Parathyroid adenoma (tissue), 2 donors: ENCODE data around the gene FRAT2.

Source experiments
- H2AFZ ChIP-seq: fragments of 300-600 bp; sonication (generic); one replicate; pipeline ENCODE4 v1.7.0; 2017; ENCODE audit warnings: antibody characterized with exemption, mild to moderate bottlenecking
- H3K27ac ChIP-seq: fragments of 300-600 bp; sonication (generic); one replicate; pipeline ENCODE4 v1.7.0; 2017
- H3K27me3 ChIP-seq: fragments of 300-600 bp; sonication (generic); one replicate; pipeline ENCODE4 v1.7.0; 2017; ENCODE audit warnings: low read length; ENCODE audit not compliant: control insufficient read depth, insufficient read depth
- H3K36me3 ChIP-seq: fragments of 300-600 bp; sonication (generic); one replicate; pipeline ENCODE4 v1.7.0; 2017; ENCODE audit warnings: low read length; ENCODE audit not compliant: control insufficient read depth, insufficient read depth
- H3K4me1 ChIP-seq: fragments of 300-600 bp; sonication (generic); one replicate; pipeline ENCODE4 v1.7.0; 2017; ENCODE audit warnings: control low read depth
- H3K4me2 ChIP-seq: fragments of 300-600 bp; sonication (generic); one replicate; pipeline ENCODE4 v1.7.0; 2017; ENCODE audit warnings: low read length
- H3K4me3 ChIP-seq: fragments of 300-600 bp; sonication (generic); one replicate; pipeline ENCODE4 v1.7.0; 2017; ENCODE audit warnings: low read depth, low read length
- H3K79me2 ChIP-seq: fragments of 300-600 bp; sonication (generic); one replicate; pipeline ENCODE4 v1.7.0; 2017; ENCODE audit warnings: control low read depth
- H3K9ac ChIP-seq: fragments of 300-600 bp; sonication (generic); one replicate; pipeline ENCODE4 v1.7.0; 2017; ENCODE audit warnings: mild to moderate bottlenecking
- H3K9me3 ChIP-seq: fragments of 300-600 bp; sonication (generic); one replicate; pipeline ENCODE4 v1.7.0; 2017; ENCODE audit warnings: low read length; ENCODE audit not compliant: control insufficient read depth
- TF ChIP-seq, protein P1 (sequence below): fragments of 300-600 bp; sonication (generic); IDR thresholded peaks from one replicate; pipeline ENCODE4 v1.7.0; 2017; ENCODE audit warnings: antibody characterized with exemption, mild to moderate bottlenecking
- donor health status: primary hyperparathyroidism.

FRAT2 gene

DNA sequence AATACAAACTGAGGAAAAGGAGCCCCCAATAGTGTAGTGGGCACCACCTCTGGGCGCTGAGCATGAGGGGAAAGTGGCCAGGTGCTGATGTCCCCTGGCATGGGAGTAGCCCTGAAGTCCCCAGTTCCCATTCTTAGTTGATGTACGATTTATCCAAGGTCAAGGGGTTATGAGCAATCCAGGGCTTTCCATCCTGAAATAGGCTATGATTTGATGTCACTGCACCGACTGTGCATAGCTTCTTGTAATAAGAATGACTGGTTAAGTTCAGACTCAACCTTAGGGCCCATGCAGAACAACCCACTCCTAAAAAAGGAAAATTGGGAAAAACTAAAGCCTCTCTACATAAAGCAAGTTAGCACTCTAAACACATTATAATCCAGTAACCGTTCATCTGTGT is 11.0 kb downstream of the FRAT2 start:
- no peak overlapping the region for H3K27ac ChIP-seq
- no peak overlapping the region for H3K4me3 ChIP-seq
- H2AFZ ChIP-seq: no peak overlapping the region
- H3K79me2 ChIP-seq: peaks cover 3% of the 10 kb centered on the region
- no peaks in the 10 kb centered on the region for H3K27me3 ChIP-seq
- H3K36me3 ChIP-seq: no peaks in the 10 kb centered on the region
- no peak overlapping the region for H3K4me2 ChIP-seq
- TF ChIP-seq, protein P1, sequence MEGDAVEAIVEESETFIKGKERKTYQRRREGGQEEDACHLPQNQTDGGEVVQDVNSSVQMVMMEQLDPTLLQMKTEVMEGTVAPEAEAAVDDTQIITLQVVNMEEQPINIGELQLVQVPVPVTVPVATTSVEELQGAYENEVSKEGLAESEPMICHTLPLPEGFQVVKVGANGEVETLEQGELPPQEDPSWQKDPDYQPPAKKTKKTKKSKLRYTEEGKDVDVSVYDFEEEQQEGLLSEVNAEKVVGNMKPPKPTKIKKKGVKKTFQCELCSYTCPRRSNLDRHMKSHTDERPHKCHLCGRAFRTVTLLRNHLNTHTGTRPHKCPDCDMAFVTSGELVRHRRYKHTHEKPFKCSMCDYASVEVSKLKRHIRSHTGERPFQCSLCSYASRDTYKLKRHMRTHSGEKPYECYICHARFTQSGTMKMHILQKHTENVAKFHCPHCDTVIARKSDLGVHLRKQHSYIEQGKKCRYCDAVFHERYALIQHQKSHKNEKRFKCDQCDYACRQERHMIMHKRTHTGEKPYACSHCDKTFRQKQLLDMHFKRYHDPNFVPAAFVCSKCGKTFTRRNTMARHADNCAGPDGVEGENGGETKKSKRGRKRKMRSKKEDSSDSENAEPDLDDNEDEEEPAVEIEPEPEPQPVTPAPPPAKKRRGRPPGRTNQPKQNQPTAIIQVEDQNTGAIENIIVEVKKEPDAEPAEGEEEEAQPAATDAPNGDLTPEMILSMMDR: no peak
- H3K9ac ChIP-seq: no peak overlapping the region
- peaks cover 3% of the 10 kb centered on the region for H3K4me1 ChIP-seq
- H3K9me3 ChIP-seq: no peaks in the 10 kb centered on the region

DNA sequence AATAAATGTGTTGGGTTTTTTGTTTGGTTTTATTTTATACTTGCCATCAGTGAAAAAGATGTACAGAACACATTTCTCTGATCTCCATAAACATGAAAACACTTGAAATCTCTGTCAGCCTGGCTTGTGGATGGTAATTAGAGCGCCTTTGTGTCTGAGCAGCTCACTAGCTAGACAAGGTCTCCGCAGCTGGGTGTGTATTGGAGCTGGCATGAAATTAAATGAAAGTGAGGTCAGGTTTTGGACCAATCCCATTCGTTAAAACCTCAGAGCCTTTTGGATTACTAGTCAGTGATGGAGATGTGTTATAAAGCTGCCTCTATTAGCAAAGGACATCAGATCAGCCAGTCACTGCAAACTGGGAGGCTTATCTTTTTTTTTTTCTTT is 12.7 kb downstream of the FRAT2 start:
- peaks cover 2% of the 10 kb centered on the region for H3K79me2 ChIP-seq
- H3K27ac ChIP-seq: no peak overlapping the region
- H3K4me3 ChIP-seq: no peak overlapping the region
- H3K4me1 ChIP-seq: peaks cover 3% of the 10 kb centered on the region
- H3K27me3 ChIP-seq: no peaks in the 10 kb centered on the region
- no peak overlapping the region for H2AFZ ChIP-seq
- H3K36me3 ChIP-seq: no peaks in the 10 kb centered on the region
- H3K9me3 ChIP-seq: no peaks in the 10 kb centered on the region
- no peak overlapping the region for H3K4me2 ChIP-seq
- TF ChIP-seq, protein P1: no peak
- H3K9ac ChIP-seq: no peak overlapping the region

DNA sequence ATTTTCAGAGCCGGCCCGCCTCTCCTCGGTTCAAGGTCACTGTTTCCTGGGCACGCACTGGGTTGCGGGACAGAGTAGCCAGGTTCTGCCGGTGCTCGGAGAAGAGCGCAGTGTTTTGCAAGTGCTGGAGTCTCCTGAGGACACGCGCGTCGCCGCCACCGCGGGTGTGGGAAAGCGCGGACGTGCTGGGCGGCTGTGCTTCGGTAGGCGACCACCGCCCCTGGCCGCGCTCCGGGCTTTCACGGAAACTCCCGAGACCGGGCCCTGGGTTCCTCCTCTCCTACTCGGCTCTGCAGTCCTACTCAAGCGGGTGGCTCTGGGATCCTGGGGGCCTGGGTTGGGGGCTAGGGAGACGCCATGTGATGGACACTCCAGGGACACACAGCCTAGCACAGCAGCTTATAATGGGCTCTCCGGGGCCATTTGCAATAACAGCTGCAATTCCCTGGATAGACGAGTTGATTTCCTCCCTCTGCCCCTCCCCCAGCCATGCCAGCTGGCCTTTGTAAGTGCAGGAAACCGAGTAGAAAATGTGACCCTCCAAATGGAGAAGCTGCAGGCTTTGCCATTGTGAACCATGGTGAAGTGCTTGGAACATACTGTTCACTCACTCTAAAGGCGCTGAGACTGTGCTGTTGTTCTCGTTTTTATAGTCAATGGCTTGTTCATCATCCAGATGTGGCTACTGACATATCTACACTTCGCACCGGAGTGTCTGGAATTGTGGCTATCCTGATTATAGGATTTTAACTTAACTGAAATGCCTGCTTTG is 13.3 kb downstream of the FRAT2 start:
- TF ChIP-seq, protein P1: no peak
- H3K9ac ChIP-seq: no peak overlapping the region
- no peak overlapping the region for H2AFZ ChIP-seq
- no peak overlapping the region for H3K4me3 ChIP-seq
- H3K27me3 ChIP-seq: no peaks in the 10 kb centered on the region
- no peaks in the 10 kb centered on the region for H3K79me2 ChIP-seq
- peaks cover 3% of the 10 kb centered on the region for H3K4me1 ChIP-seq
- no peaks in the 10 kb centered on the region for H3K9me3 ChIP-seq
- no peaks in the 10 kb centered on the region for H3K36me3 ChIP-seq
- H3K4me2 ChIP-seq: peak overlapping the region; percentile 82
- no peak overlapping the region for H3K27ac ChIP-seq

DNA sequence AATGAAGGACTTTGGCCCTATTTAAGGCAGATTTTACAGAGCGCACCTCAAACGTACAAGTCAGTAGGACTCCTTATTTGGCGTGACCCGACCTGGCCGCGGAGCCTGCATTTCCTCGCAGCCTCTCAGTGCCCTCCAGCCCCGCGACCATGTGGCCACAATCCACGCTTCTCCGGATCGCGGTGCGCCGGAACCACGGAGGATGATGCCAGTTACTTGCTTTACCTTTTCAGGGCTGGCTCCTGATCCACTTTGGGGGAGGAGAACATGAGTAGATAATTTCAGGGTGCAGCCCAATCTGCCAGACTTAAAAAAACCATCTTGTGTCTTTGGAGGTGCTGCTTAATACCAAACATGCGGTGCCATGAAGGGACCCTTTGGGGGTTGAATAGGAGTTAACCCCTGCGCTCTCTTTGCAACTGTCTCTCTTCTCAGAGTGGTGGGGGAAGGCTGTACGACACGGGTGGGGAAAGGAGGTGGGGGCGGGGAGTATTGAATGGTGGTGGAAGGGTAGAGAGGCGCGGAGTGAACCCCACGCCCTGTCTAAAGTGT is 14.0 kb downstream of the FRAT2 start:
- no peaks in the 10 kb centered on the region for H3K9me3 ChIP-seq
- H2AFZ ChIP-seq: no peak overlapping the region
- H3K4me3 ChIP-seq: peak overlapping the region; percentile 46
- peaks cover 3% of the 10 kb centered on the region for H3K4me1 ChIP-seq
- peak overlapping the region; percentile 82 for H3K4me2 ChIP-seq
- no peak overlapping the region for H3K9ac ChIP-seq
- H3K79me2 ChIP-seq: no peaks in the 10 kb centered on the region
- H3K27ac ChIP-seq: no peak overlapping the region
- H3K27me3 ChIP-seq: no peaks in the 10 kb centered on the region
- TF ChIP-seq, protein P1: no peak
- H3K36me3 ChIP-seq: no peaks in the 10 kb centered on the region
